ENCODE results near the gene LTB4R.
A peak's percentile ranks its signal among the peaks of the same experiment; 100 is the strongest.

LTB4R gene

GRCh38 chr14:24296341-24297157, 14.8 kb upstream of the LTB4R start:
- Histone ChIP-seq H3K4me1 (ENCODE audit: control insufficient read depth in 1 of 2, insufficient read depth in 2 of 2, low read length in 2 of 2) (peaks cover 11 to 14% of the 10 kb centered on the region in 2 experiments), H2BK12ac (ENCODE audit: low read length) (no peak overlapping the region), H3K18ac (ENCODE audit: low read length) (no peak overlapping the region), H2AK5ac (ENCODE audit: low read length) (peak overlapping the region; percentile 6), H3K14ac (ENCODE audit: low read length) (no peak overlapping the region), H2BK120ac (ENCODE audit: insufficient read depth, low read length, poor library complexity) (no peak overlapping the region), H4K8ac (ENCODE audit: low read depth, low read length) (peak overlapping the region; percentile 13), H3K27me3 (ENCODE audit: insufficient read depth, low read length) (no peaks in the 10 kb centered on the region), H4K12ac (ENCODE audit: low read depth, low read length) (peak overlapping the region; percentile 29), H3K4me3 (ENCODE audit: low read depth, low read length) (no peak overlapping the region), H3K9me3 (ENCODE audit: insufficient read depth, low read depth, low read length) (no peaks in the 10 kb centered on the region), H3K36me3 (ENCODE audit: control insufficient read depth in 1 of 2, insufficient read depth in 2 of 2, low read length in 2 of 2) (peaks cover 22 to 26% of the 10 kb centered on the region in 2 experiments), H3K79me1 (ENCODE audit: low read length) (peaks cover 3% of the 10 kb centered on the region), H3K23ac (ENCODE audit: low read length) (no peak overlapping the region), H4K91ac (ENCODE audit: low read depth, low read length) (peak overlapping the region; percentile 29), H3K9ac (ENCODE audit: low read length) (no peak overlapping the region), H3K4me2 (ENCODE audit: low read length) (peak overlapping the region; percentile 6), H3K27ac (ENCODE audit: low read depth, low read length) (peak overlapping the region; percentile 11), H3K79me2 (ENCODE audit: control insufficient read depth, insufficient read depth, low read length, poor library complexity) (peaks cover 9% of the 10 kb centered on the region), H2AFZ (ENCODE audit: insufficient read depth, low read length, poor library complexity) (peak overlapping the region; percentile 20), H3K4ac (ENCODE audit: low read depth, low read length) (peak overlapping the region; percentile 4), H2BK5ac (ENCODE audit: low read depth, low read length, poor library complexity) (no peak overlapping the region)
- no CpG with 5 or more reads among the region's 12 CpGs for WGBS (ENCODE audit: extremely low coverage, insufficient coverage, insufficient read length)
- DNase-seq: peak; percentile 70 to 84

- Histone ChIP-seq H2AFZ (ENCODE audit: insufficient read depth, low read length, poor library complexity) (no peak overlapping the region), H3K4me2 (ENCODE audit: low read length) (no peak overlapping the region), H2AK5ac (ENCODE audit: low read length) (no peak overlapping the region), H3K4me3 (ENCODE audit: low read depth, low read length) (no peak overlapping the region), H3K79me2 (ENCODE audit: control insufficient read depth, insufficient read depth, low read length, poor library complexity) (peaks cover 9% of the 10 kb centered on the region), H3K4ac (ENCODE audit: low read depth, low read length) (no peak overlapping the region), H3K36me3 (ENCODE audit: control insufficient read depth in 1 of 2, insufficient read depth in 2 of 2, low read length in 2 of 2) (peaks cover 20 to 25% of the 10 kb centered on the region in 2 experiments), H4K8ac (ENCODE audit: low read depth, low read length) (no peak overlapping the region), H2BK5ac (ENCODE audit: low read depth, low read length, poor library complexity) (no peak overlapping the region), H3K27me3 (ENCODE audit: insufficient read depth, low read length) (no peaks in the 10 kb centered on the region), H3K27ac (ENCODE audit: low read depth, low read length) (no peak overlapping the region), H3K79me1 (ENCODE audit: low read length) (peaks cover 3% of the 10 kb centered on the region), H3K4me1 (ENCODE audit: control insufficient read depth in 1 of 2, insufficient read depth in 2 of 2, low read length in 2 of 2) (peaks cover 11 to 14% of the 10 kb centered on the region in 2 experiments), H4K91ac (ENCODE audit: low read depth, low read length) (peak overlapping the region; percentile 1), H4K12ac (ENCODE audit: low read depth, low read length) (no peak overlapping the region), H3K23ac (ENCODE audit: low read length) (no peak overlapping the region), H2BK12ac (ENCODE audit: low read length) (no peak overlapping the region), H3K18ac (ENCODE audit: low read length) (no peak overlapping the region), H3K14ac (ENCODE audit: low read length) (no peak overlapping the region), H3K9ac (ENCODE audit: low read length) (no peak overlapping the region), H2BK120ac (ENCODE audit: insufficient read depth, low read length, poor library complexity) (no peak overlapping the region), H3K9me3 (ENCODE audit: insufficient read depth, low read depth, low read length) (no peaks in the 10 kb centered on the region)
- WGBS (ENCODE audit: extremely low coverage, insufficient coverage, insufficient read length): no CpG with 5 or more reads among the region's 5 CpGs
- peak; percentile 22 to 73 for DNase-seq
These were observed 13.9 kb upstream of the LTB4R start for GRCh38 chr14:24297190-24297964.

GRCh38 chr14:24298892-24299254, 12.4 kb upstream of the LTB4R start:
- peaks cover 11 to 14% of the 10 kb centered on the region in 2 experiments for H3K4me1 ChIP-seq (ENCODE audit: control insufficient read depth in 1 of 2, insufficient read depth in 2 of 2, low read length in 2 of 2)
- H3K36me3 ChIP-seq (ENCODE audit: control insufficient read depth in 1 of 2, insufficient read depth in 2 of 2, low read length in 2 of 2): peaks cover 21 to 34% of the 10 kb centered on the region in 2 experiments
- H3K14ac ChIP-seq (ENCODE audit: low read length): peak overlapping the region; percentile 46
- H3K23ac ChIP-seq (ENCODE audit: low read length): no peak overlapping the region
- peak overlapping the region; percentile 86 for H3K18ac ChIP-seq (ENCODE audit: low read length)
- peak overlapping the region; percentile 31 for H3K4ac ChIP-seq (ENCODE audit: low read depth, low read length)
- H3K79me2 ChIP-seq (ENCODE audit: control insufficient read depth, insufficient read depth, low read length, poor library complexity): peaks cover 9% of the 10 kb centered on the region
- no peaks in the 10 kb centered on the region for H3K27me3 ChIP-seq (ENCODE audit: insufficient read depth, low read length)
- H4K91ac ChIP-seq (ENCODE audit: low read depth, low read length): peak overlapping the region; percentile 33
- no peak overlapping the region for H3K27ac ChIP-seq (ENCODE audit: low read depth, low read length)
- peak overlapping the region; percentile 79 for H3K4me2 ChIP-seq (ENCODE audit: low read length)
- H4K12ac ChIP-seq (ENCODE audit: low read depth, low read length): peak overlapping the region; percentile 81
- peak overlapping the region; percentile 84 for H3K4me3 ChIP-seq (ENCODE audit: low read depth, low read length)
- no peak overlapping the region for H2BK12ac ChIP-seq (ENCODE audit: low read length)
- H4K8ac ChIP-seq (ENCODE audit: low read depth, low read length): peak overlapping the region; percentile 81
- peak overlapping the region; percentile 38 for H2BK5ac ChIP-seq (ENCODE audit: low read depth, low read length, poor library complexity)
- peak overlapping the region; percentile 42 for H2AK5ac ChIP-seq (ENCODE audit: low read length)
- peak; percentile 26 to 50 for DNase-seq
- WGBS (ENCODE audit: extremely low coverage, insufficient coverage, insufficient read length): no CpG with 5 or more reads among the region's 7 CpGs
- H3K79me1 ChIP-seq (ENCODE audit: low read length): peaks cover 3% of the 10 kb centered on the region
- H3K9ac ChIP-seq (ENCODE audit: low read length): peak overlapping the region; percentile 89
- H3K9me3 ChIP-seq (ENCODE audit: insufficient read depth, low read depth, low read length): no peaks in the 10 kb centered on the region
- no peak overlapping the region for H2BK120ac ChIP-seq (ENCODE audit: insufficient read depth, low read length, poor library complexity)
- H2AFZ ChIP-seq (ENCODE audit: insufficient read depth, low read length, poor library complexity): peak overlapping the region; percentile 93

- H2BK5ac ChIP-seq (ENCODE audit: low read depth, low read length, poor library complexity): peak within 1 kb of the TSS; percentile 38
- H3K4me2 ChIP-seq (ENCODE audit: low read length): peak within 1 kb of the TSS; percentile 79
- peaks cover 3% of the 10 kb centered on the region for H3K79me1 ChIP-seq (ENCODE audit: low read length)
- peak within 1 kb of the TSS; percentile 47 for H3K27ac ChIP-seq (ENCODE audit: low read depth, low read length)
- H3K14ac ChIP-seq (ENCODE audit: low read length): peak within 1 kb of the TSS; percentile 46
- peak within 1 kb of the TSS; percentile 86 for H3K18ac ChIP-seq (ENCODE audit: low read length)
- DNase-seq: peak; percentile 91 to 98
- peak within 1 kb of the TSS; percentile 39 for H3K4ac ChIP-seq (ENCODE audit: low read depth, low read length)
- peak within 1 kb of the TSS; percentile 81 for H4K8ac ChIP-seq (ENCODE audit: low read depth, low read length)
- H2AFZ ChIP-seq (ENCODE audit: insufficient read depth, low read length, poor library complexity): peak within 1 kb of the TSS; percentile 93
- peak within 1 kb of the TSS; percentile 40 for H3K23ac ChIP-seq (ENCODE audit: low read length)
- peak within 1 kb of the TSS; percentile 84 for H3K4me3 ChIP-seq (ENCODE audit: low read depth, low read length)
- H3K36me3 ChIP-seq (ENCODE audit: control insufficient read depth in 1 of 2, insufficient read depth in 2 of 2, low read length in 2 of 2): peaks cover 27 to 40% of the 10 kb centered on the region in 2 experiments
- WGBS (ENCODE audit: extremely low coverage, insufficient coverage, insufficient read length): no CpG with 5 or more reads among the region's 75 CpGs
- H4K91ac ChIP-seq (ENCODE audit: low read depth, low read length): peak within 1 kb of the TSS; percentile 33
- H2BK120ac ChIP-seq (ENCODE audit: insufficient read depth, low read length, poor library complexity): no peak within 1 kb of the TSS
- H3K4me1 ChIP-seq (ENCODE audit: control insufficient read depth in 1 of 2, insufficient read depth in 2 of 2, low read length in 2 of 2): peaks cover 11 to 14% of the 10 kb centered on the region in 2 experiments
- H3K79me2 ChIP-seq (ENCODE audit: control insufficient read depth, insufficient read depth, low read length, poor library complexity): peaks cover 9% of the 10 kb centered on the region
- no peaks in the 10 kb centered on the region for H3K27me3 ChIP-seq (ENCODE audit: insufficient read depth, low read length)
- peak within 1 kb of the TSS; percentile 42 for H2AK5ac ChIP-seq (ENCODE audit: low read length)
- H3K9me3 ChIP-seq (ENCODE audit: insufficient read depth, low read depth, low read length): no peaks in the 10 kb centered on the region
- H4K12ac ChIP-seq (ENCODE audit: low read depth, low read length): peak within 1 kb of the TSS; percentile 81
- no peak within 1 kb of the TSS for H2BK12ac ChIP-seq (ENCODE audit: low read length)
- peak within 1 kb of the TSS; percentile 89 for H3K9ac ChIP-seq (ENCODE audit: low read length)
These were observed 11.8 kb upstream of the LTB4R start, which contains the start of the genes DHRS1 and NOP9 for GRCh38 chr14:24299255-24300191. TSS of gene DHRS1 (minus strand) at chr14:24299780. CDS start at chr14:24299106, 674 bp downstream. TSS of gene NOP9 (plus strand) at chr14:24299850. CDS start at chr14:24299955, 105 bp downstream.
